ENCODE data around the gene SLC7A5.
"Not testable (repeated sequence)": the region's sequence is repeated elsewhere in the genome, so short reads cannot be mapped to it uniquely, and the experiment has no call there.

Gene SLC7A5

GRCh38 chr16:87869061-87869878, at the start of gene SLC7A5:
Gene SLC7A5, minus strand, starts transcription at chr16:87869507. Its CDS starts 85 bp downstream, at chr16:87869422.
- DNase-seq = not testable (repeated sequence)

GRCh38 chr16:87918338-87918737, 49.0 kb upstream of the SLC7A5 start:
- DNase-seq = no peak

GRCh38 chr16:87917503-87917902, 48.2 kb upstream of the SLC7A5 start:
- DNase-seq = no peak

GRCh38 chr16:87914812-87915211, 45.5 kb upstream of the SLC7A5 start:
- no peak for DNase-seq

- DNase-seq = not testable (repeated sequence)
Measured at GRCh38 chr16:87914021-87914725, 44.9 kb upstream of the SLC7A5 start.

- not testable (repeated sequence) for DNase-seq
Measured at GRCh38 chr16:87912691-87913090, 43.4 kb upstream of the SLC7A5 start.

- not testable (repeated sequence) for DNase-seq
Measured at GRCh38 chr16:87911106-87911763, 41.9 kb upstream of the SLC7A5 start.

GRCh38 chr16:87909203-87909935, 40.1 kb upstream of the SLC7A5 start:
- DNase-seq = not testable (repeated sequence)

GRCh38 chr16:87908101-87908500, 38.8 kb upstream of the SLC7A5 start:
- not testable (repeated sequence) for DNase-seq

GRCh38 chr16:87905521-87905920, 36.2 kb upstream of the SLC7A5 start:
- not testable (repeated sequence) for DNase-seq

- DNase-seq = not testable (repeated sequence)
Measured at GRCh38 chr16:87904963-87905362, 35.7 kb upstream of the SLC7A5 start.

- DNase-seq = not testable (repeated sequence)
Measured at GRCh38 chr16:87900489-87900888, 31.2 kb upstream of the SLC7A5 start.

- no peak for DNase-seq
Measured at GRCh38 chr16:87897521-87898505, 28.5 kb upstream of the SLC7A5 start.

GRCh38 chr16:87896924-87897520, 27.7 kb upstream of the SLC7A5 start:
- DNase-seq = not testable (repeated sequence)

- not testable (repeated sequence) for DNase-seq
Measured at GRCh38 chr16:87896176-87896890, 27.0 kb upstream of the SLC7A5 start.

GRCh38 chr16:87895641-87896141, 26.4 kb upstream of the SLC7A5 start:
- peak; percentile 44 for DNase-seq

- DNase-seq = not testable (repeated sequence)
Measured at GRCh38 chr16:87894005-87894404, 24.7 kb upstream of the SLC7A5 start.

GRCh38 chr16:87891764-87892163, 22.5 kb upstream of the SLC7A5 start:
- DNase-seq = no peak

GRCh38 chr16:87889762-87890161, 20.5 kb upstream of the SLC7A5 start:
- DNase-seq = not testable (repeated sequence)

GRCh38 chr16:87888346-87888745, 19.0 kb upstream of the SLC7A5 start:
- not testable (repeated sequence) for DNase-seq

All from SIG-M5 (cell line).